ENCODE results near the gene SYNJ2.

The SYNJ2 gene

GRCh38 chr6:157994125-157994795, 12.6 kb downstream of the SYNJ2 start:
- no peaks in the 10 kb centered on the region for H3K36me3 ChIP-seq (replicated peaks in 1 of 2; ENCODE audit: control insufficient read depth in 2 of 2, insufficient read depth in 2 of 2, low read length in 2 of 2)
- no peak overlapping the region for H4K91ac ChIP-seq (ENCODE audit: low read depth, low read length, poor library complexity)
- H3K9ac ChIP-seq (ENCODE audit: low read depth, low read length, poor library complexity) = no peak overlapping the region
- no peak overlapping the region for H3K4ac ChIP-seq (ENCODE audit: low read length)
- no peak overlapping the region for H3K4me2 ChIP-seq (ENCODE audit: insufficient read depth, low read length, poor library complexity, severe bottlenecking)
- no peak overlapping the region for H2BK15ac ChIP-seq (ENCODE audit: low read length)
- no peak overlapping the region for H2AFZ ChIP-seq (ENCODE audit: low read length)
- no peak overlapping the region for H2BK120ac ChIP-seq (ENCODE audit: low read depth, low read length)
- H3K14ac ChIP-seq (ENCODE audit: low read length) = no peak overlapping the region
- no peak overlapping the region for H3K23ac ChIP-seq (ENCODE audit: low read depth, low read length, poor library complexity)
- H3K4me1 ChIP-seq (ENCODE audit: control insufficient read depth in 2 of 2, insufficient read depth in 1 of 2, low read depth in 1 of 2, low read length in 2 of 2) = peaks cover 3 to 8% of the 10 kb centered on the region in 2 donors
- no peak overlapping the region for H3K18ac ChIP-seq (ENCODE audit: low read length)
- H3K4me3 ChIP-seq (ENCODE audit: low read length in 2 of 2) = no peak overlapping the region
- no CpG with 5 or more reads among the region's 7 CpGs for WGBS, 2 donors (ENCODE audit: extremely low coverage in 2 of 2, insufficient read length in 2 of 2, insufficient replicate concordance in 1 of 2)
- H2BK12ac ChIP-seq (ENCODE audit: low read length) = no peak overlapping the region
- no peak overlapping the region for H2AK5ac ChIP-seq (ENCODE audit: low read depth, low read length)
- no peaks in the 10 kb centered on the region for H3K9me3 ChIP-seq (replicated peaks in 1 of 2; ENCODE audit: control insufficient read depth in 2 of 2, insufficient read depth in 1 of 2, low read depth in 1 of 2, low read length in 2 of 2)
- H4K8ac ChIP-seq (ENCODE audit: low read depth, low read length) = no peak overlapping the region
- no peak overlapping the region for H3K27ac ChIP-seq (replicated peaks; ENCODE audit: low read length)
- no peaks in the 10 kb centered on the region for H3K79me1 ChIP-seq (ENCODE audit: low read depth, low read length)
- H2BK5ac ChIP-seq (ENCODE audit: low read length) = no peak overlapping the region
- no peaks in the 10 kb centered on the region for H3K27me3 ChIP-seq (ENCODE audit: control insufficient read depth in 3 of 3, insufficient read depth in 3 of 3, low read depth in 1 of 3, low read length in 3 of 3)
- DNase-seq (ENCODE audit: low spot score) = no peak

GRCh38 chr6:157995458-157995857, 13.8 kb downstream of the SYNJ2 start:
- Histone ChIP-seq H2AFZ (ENCODE audit: low read length) (no peak overlapping the region), H3K9me3 (replicated peaks in 1 of 2; ENCODE audit: control insufficient read depth in 2 of 2, insufficient read depth in 1 of 2, low read depth in 1 of 2, low read length in 2 of 2) (no peaks in the 10 kb centered on the region), H3K36me3 (replicated peaks in 1 of 2; ENCODE audit: control insufficient read depth in 2 of 2, insufficient read depth in 2 of 2, low read length in 2 of 2) (no peaks in the 10 kb centered on the region), H3K27me3 (ENCODE audit: control insufficient read depth in 3 of 3, insufficient read depth in 3 of 3, low read depth in 1 of 3, low read length in 3 of 3) (no peaks in the 10 kb centered on the region), H3K4me2 (ENCODE audit: insufficient read depth, low read length, poor library complexity, severe bottlenecking) (no peak overlapping the region), H3K4me3 (ENCODE audit: low read length in 2 of 2) (no peak overlapping the region), H3K4ac (ENCODE audit: low read length) (no peak overlapping the region), H3K9ac (ENCODE audit: low read depth, low read length, poor library complexity) (no peak overlapping the region), H3K27ac (replicated peaks; ENCODE audit: low read length) (no peak overlapping the region), H2BK120ac (ENCODE audit: low read depth, low read length) (no peak overlapping the region), H4K8ac (ENCODE audit: low read depth, low read length) (no peak overlapping the region), H2BK12ac (ENCODE audit: low read length) (no peak overlapping the region), H3K14ac (ENCODE audit: low read length) (no peak overlapping the region), H2BK15ac (ENCODE audit: low read length) (no peak overlapping the region), H3K4me1 (ENCODE audit: control insufficient read depth in 2 of 2, insufficient read depth in 1 of 2, low read depth in 1 of 2, low read length in 2 of 2) (peaks cover 3% of the 10 kb centered on the region in 2 donors), H4K91ac (ENCODE audit: low read depth, low read length, poor library complexity) (no peak overlapping the region), H3K23ac (ENCODE audit: low read depth, low read length, poor library complexity) (no peak overlapping the region), H3K79me1 (ENCODE audit: low read depth, low read length) (no peaks in the 10 kb centered on the region), H2AK5ac (ENCODE audit: low read depth, low read length) (no peak overlapping the region), H3K18ac (ENCODE audit: low read length) (no peak overlapping the region), H2BK5ac (ENCODE audit: low read length) (no peak overlapping the region)
- DNase-seq (ENCODE audit: low spot score) = no peak
- no CpG with 5 or more reads among the region's 12 CpGs for WGBS, 2 donors (ENCODE audit: extremely low coverage in 2 of 2, insufficient read length in 2 of 2, insufficient replicate concordance in 1 of 2)

- H3K36me3 ChIP-seq (replicated peaks in 1 of 2; ENCODE audit: control insufficient read depth in 2 of 2, insufficient read depth in 2 of 2, low read length in 2 of 2) = no peaks in the 10 kb centered on the region
- no peak overlapping the region for H3K9ac ChIP-seq (ENCODE audit: low read depth, low read length, poor library complexity)
- no peaks in the 10 kb centered on the region for H3K27me3 ChIP-seq (ENCODE audit: control insufficient read depth in 3 of 3, insufficient read depth in 3 of 3, low read depth in 1 of 3, low read length in 3 of 3)
- H4K8ac ChIP-seq (ENCODE audit: low read depth, low read length) = no peak overlapping the region
- no peak overlapping the region for H3K14ac ChIP-seq (ENCODE audit: low read length)
- H2BK120ac ChIP-seq (ENCODE audit: low read depth, low read length) = no peak overlapping the region
- no peak overlapping the region for H4K91ac ChIP-seq (ENCODE audit: low read depth, low read length, poor library complexity)
- no peak overlapping the region for H3K4me2 ChIP-seq (ENCODE audit: insufficient read depth, low read length, poor library complexity, severe bottlenecking)
- H3K27ac ChIP-seq (replicated peaks; ENCODE audit: low read length) = no peak overlapping the region
- H2BK12ac ChIP-seq (ENCODE audit: low read length) = no peak overlapping the region
- H3K9me3 ChIP-seq (replicated peaks in 1 of 2; ENCODE audit: control insufficient read depth in 2 of 2, insufficient read depth in 1 of 2, low read depth in 1 of 2, low read length in 2 of 2) = no peaks in the 10 kb centered on the region
- H3K4me1 ChIP-seq (ENCODE audit: control insufficient read depth in 2 of 2, insufficient read depth in 1 of 2, low read depth in 1 of 2, low read length in 2 of 2) = peaks cover 3% of the 10 kb centered on the region in 2 donors
- no CpG with 5 or more reads among the region's 7 CpGs for WGBS, 2 donors (ENCODE audit: extremely low coverage in 2 of 2, insufficient read length in 2 of 2, insufficient replicate concordance in 1 of 2)
- no peak for DNase-seq (ENCODE audit: low spot score)
- H3K79me1 ChIP-seq (ENCODE audit: low read depth, low read length) = no peaks in the 10 kb centered on the region
- no peak overlapping the region for H3K4ac ChIP-seq (ENCODE audit: low read length)
- no peak overlapping the region for H2BK15ac ChIP-seq (ENCODE audit: low read length)
- no peak overlapping the region for H3K4me3 ChIP-seq (ENCODE audit: low read length in 2 of 2)
- H2AK5ac ChIP-seq (ENCODE audit: low read depth, low read length) = no peak overlapping the region
- no peak overlapping the region for H2AFZ ChIP-seq (ENCODE audit: low read length)
- H3K23ac ChIP-seq (ENCODE audit: low read depth, low read length, poor library complexity) = no peak overlapping the region
- H2BK5ac ChIP-seq (ENCODE audit: low read length) = no peak overlapping the region
- no peak overlapping the region for H3K18ac ChIP-seq (ENCODE audit: low read length)
Observed at GRCh38 chr6:157996201-157996712, 14.6 kb downstream of the SYNJ2 start.

DNA sequence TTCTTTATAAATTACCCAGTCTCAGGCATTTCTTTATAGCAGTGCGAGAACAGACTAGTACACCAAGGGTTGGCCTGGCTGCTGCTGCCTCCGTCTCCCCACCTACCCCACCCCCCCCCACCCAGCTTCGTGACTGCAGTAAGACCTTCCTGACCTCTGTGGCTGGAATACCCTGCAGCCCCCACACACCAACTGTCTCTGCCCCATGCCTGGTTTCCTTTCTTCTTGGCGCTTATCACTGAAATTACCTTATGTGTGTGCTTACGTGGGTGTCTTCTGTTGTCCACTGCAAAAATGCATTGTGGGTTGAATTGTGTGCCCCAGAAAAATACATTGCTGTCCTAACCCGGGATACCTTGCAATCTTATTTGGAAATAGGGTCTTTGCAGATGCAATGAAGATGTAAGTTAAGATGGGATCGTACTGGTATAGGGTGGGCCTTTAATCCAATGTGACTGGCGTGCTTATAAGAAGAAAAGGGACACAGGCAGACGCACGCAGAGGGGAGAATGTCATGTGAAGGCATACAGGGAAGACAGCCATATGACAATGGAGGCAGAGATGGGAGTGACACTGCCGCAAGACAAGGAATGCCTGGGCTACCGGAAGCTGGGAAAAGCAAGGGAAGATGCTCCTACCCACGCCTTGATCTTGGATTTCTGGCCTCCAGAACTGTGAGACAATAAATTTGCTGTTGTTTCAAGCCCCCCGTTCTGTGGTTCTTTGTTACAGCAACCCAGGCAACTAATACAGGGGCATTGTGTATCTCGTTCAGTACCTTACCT, 15.4 kb downstream of the SYNJ2 start:
- Histone ChIP-seq H3K9ac (ENCODE audit: low read depth, low read length, poor library complexity) (no peak overlapping the region), H2BK5ac (ENCODE audit: low read length) (no peak overlapping the region), H2BK12ac (ENCODE audit: low read length) (no peak overlapping the region), H3K4ac (ENCODE audit: low read length) (no peak overlapping the region), H3K9me3 (replicated peaks in 1 of 2; ENCODE audit: control insufficient read depth in 2 of 2, insufficient read depth in 1 of 2, low read depth in 1 of 2, low read length in 2 of 2) (peaks cover under 1 to 4% of the 10 kb centered on the region in 2 donors), H3K27ac (replicated peaks; ENCODE audit: low read length) (no peak overlapping the region), H3K79me1 (ENCODE audit: low read depth, low read length) (no peaks in the 10 kb centered on the region), H3K4me2 (ENCODE audit: insufficient read depth, low read length, poor library complexity, severe bottlenecking) (no peak overlapping the region), H3K14ac (ENCODE audit: low read length) (no peak overlapping the region), H3K23ac (ENCODE audit: low read depth, low read length, poor library complexity) (no peak overlapping the region), H3K27me3 (ENCODE audit: control insufficient read depth in 3 of 3, insufficient read depth in 3 of 3, low read depth in 1 of 3, low read length in 3 of 3) (no peaks in the 10 kb centered on the region), H3K36me3 (replicated peaks in 1 of 2; ENCODE audit: control insufficient read depth in 2 of 2, insufficient read depth in 2 of 2, low read length in 2 of 2) (no peaks in the 10 kb centered on the region), H2AK5ac (ENCODE audit: low read depth, low read length) (no peak overlapping the region), H4K8ac (ENCODE audit: low read depth, low read length) (no peak overlapping the region), H3K18ac (ENCODE audit: low read length) (no peak overlapping the region), H2BK15ac (ENCODE audit: low read length) (no peak overlapping the region), H2AFZ (ENCODE audit: low read length) (no peak overlapping the region), H3K4me3 (ENCODE audit: low read length in 2 of 2) (no peak overlapping the region), H2BK120ac (ENCODE audit: low read depth, low read length) (no peak overlapping the region), H3K4me1 (ENCODE audit: control insufficient read depth in 2 of 2, insufficient read depth in 1 of 2, low read depth in 1 of 2, low read length in 2 of 2) (peaks cover 3 to 7% of the 10 kb centered on the region in 2 donors), H4K91ac (ENCODE audit: low read depth, low read length, poor library complexity) (no peak overlapping the region)
- no peak for DNase-seq (ENCODE audit: low spot score)
- no CpG with 5 or more reads among the region's 15 CpGs for WGBS, 2 donors (ENCODE audit: extremely low coverage in 2 of 2, insufficient read length in 2 of 2, insufficient replicate concordance in 1 of 2)
